Heart left ventricle (tissue), 16 donors: ENCODE measurements around the gene MPHOSPH10. TPM values are rescaled to one million over a fixed set of nuclear protein-coding genes. Genes with fewer than 3 reads are reported as not detected.
"Not testable (repeated sequence)": the region's sequence is repeated elsewhere in the genome, so short reads cannot be mapped to it uniquely, and the experiment has no call there.

ENCODE experiments used
- ATAC-seq, 4 donors: fragments of 200-7000 bp; cut with Tn5 transposase; one replicate each; pipeline ENCODE4 v1.9.1; 2020 to 2022; ENCODE audit warnings: moderate library complexity in 4 of 4, mild to moderate bottlenecking in 3 of 4, moderate number of reproducible peaks in 1 of 4
- DNase-seq, 5 donors: peaks; one replicate each; pipeline ENCODE4 v3.0.0-alpha.2; 2020
- H3K27ac ChIP-seq, 12 donors: fragments of 200-600 bp; sonication (generic) in 4 of 12; one replicate each; pipeline versions ENCODE4 v1.5.0 to v1.8.0; 2016 to 2022; ENCODE audit warnings: mild to moderate bottlenecking in 2 of 12
- H3K27me3 ChIP-seq, 9 donors: fragments of 200-600 bp; sonication (generic) in 2 of 9; one replicate each; pipeline versions ENCODE4 v1.5.1 to v1.8.0; 2016 to 2022; ENCODE audit warnings: mild to moderate bottlenecking in 3 of 9
- H3K36me3 ChIP-seq, 9 donors: fragments of 200-600 bp; sonication (generic) in 2 of 9; one replicate each; pipeline versions ENCODE4 v1.5.0 to v1.8.0; 2018 to 2022; ENCODE audit warnings: mild to moderate bottlenecking in 2 of 9
- H3K4me1 ChIP-seq, 12 donors: fragments of 200-600 bp; sonication (generic) in 4 of 12; one replicate each; pipeline versions ENCODE4 v1.5.0 to v1.8.0; 2016 to 2022; ENCODE audit warnings: mild to moderate bottlenecking in 3 of 12
- H3K4me3 ChIP-seq, 12 donors: fragments of 200-600 bp; sonication (generic) in 4 of 12; one replicate each; pipeline versions ENCODE4 v1.5.0 to v1.8.0; 2017 to 2022; ENCODE audit warnings: mild to moderate bottlenecking in 9 of 12, moderate library complexity in 4 of 12
- H3K9me3 ChIP-seq, 12 donors: fragments of 200-600 bp; sonication (generic) in 4 of 12; one replicate each; pipeline versions ENCODE4 v1.5.0 to v1.8.0; 2016 to 2022; ENCODE audit warnings: mild to moderate bottlenecking in 1 of 12
- CTCF ChIP-seq, 12 donors: fragments of 200-600 bp; sonication (generic) in 4 of 12; IDR thresholded peaks; one replicate each; pipeline versions ENCODE4 v1.5.0 to v1.8.0; 2018 to 2022; ENCODE audit warnings: antibody characterized with exemption in 12 of 12, mild to moderate bottlenecking in 5 of 12
- POLR2A ChIP-seq, 2 donors: fragments of 450-650 bp; IDR thresholded peaks; one replicate each; pipeline ENCODE4 v1.6.1; 2017; ENCODE audit warnings: antibody characterized with exemption in 2 of 2, mild to moderate bottlenecking in 2 of 2, moderate library complexity in 2 of 2
- WGBS, 4 donors: extraction: QIAGEN DNeasy Blood & Tissue Kit in 2 of 4; methylation state at CpG; one replicate each; pipeline versions ENCODE4 v1.1.5 to v1.1.7; 2013 to 2018; 5-methylcytosine and 5-hydroxymethylcytosine counted together
- intact Hi-C, 10 donors: fragments of 100-400 bp; cut with DNase I; formaldehyde crosslinking; loops; one replicate each; pipeline versions ENCODE4 v1.11.1 to v1.14.2; 2022
- polyA plus RNA-seq, 2 donors: library from polyadenylated mRNA; stranded (reverse); fragments of 200-250 nt; gene quantifications; one replicate each; pipeline ENCODE4 v1.2.3, GENCODE V29; 2013
- total RNA-seq, 9 donors: library from RNA; depleted of rRNA in 2 of 9; stranded (reverse); fragments of >200 nt in 2 of 9; fragmentation: NEBNext Ultra II Directional in 3 of 9; extraction: Animal tissue kit (Norgen Biotek cat#: 25700) in 3 of 9; gene quantifications; one replicate each; pipeline versions ENCODE4 v1.1.0 to v1.2.4, GENCODE V29; 2016 to 2023
- donor health status: ischemic (EF 13 %, LVEDD 7.1; RV severe dilation, severe dysfunction).
- donor health status: healthy with polysubstance abuse.
- donor health status: DM: no; HTN: yes; CAD: no.
- donor health status: DM: no; HTN: no; CAD: no.
- donor health status: ischemic (EF 25% LVEDD 6.9; RV normal size, moderate dysfunction).
- donor health status: ischemic (EF 25% LVEDD 5.7; RV mildly dilated, moderate dysfunction).
- donor health status: healthy.
- donor health status: DM: yes; HTN: yes; CAD: no.
- donor health status: ischemic (EF 35%, LVEDD 5.7; RV mildly dilated, moderate dysfunction).
- donor health status: nonischemic (EF 11% LVEDD 7.7; RV severe dilation, severe dysfunction).
- donor health status: DM: yes; HTN: yes; CAD: no.
- donor health status: PGD.
- donor health status: ischemic (EF 29% LVEDD 5.4; RV normal size, mild dysfunction).
- donor health status: nonischemic (EF 23%, LVEDD 6.1; RV moderate dilation, normal function).

The MPHOSPH10 gene
- total and polyA plus RNA-seq, 11 donors = 12.3 to 35.6 (median 23.4) TPM

DNA sequence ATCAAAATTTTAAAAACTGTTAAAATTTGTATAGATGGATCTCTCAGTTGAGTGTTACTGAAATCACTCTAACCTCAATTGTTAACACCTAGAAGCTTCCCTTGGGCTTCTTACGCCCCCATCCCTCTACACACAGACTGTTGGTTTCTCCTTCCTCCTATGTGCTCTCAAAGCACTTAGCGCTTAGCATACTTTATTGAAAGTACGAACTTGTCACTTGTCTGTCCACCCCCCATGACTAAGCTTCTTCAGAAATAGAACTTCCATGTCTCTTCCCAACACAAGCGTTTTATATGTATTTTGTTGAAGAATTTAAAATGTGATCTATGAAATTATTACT is 441 bp downstream of the MPHOSPH10 start:
- Histone ChIP-seq H3K9me3 (no peaks in the 10 kb centered on the region), H3K27ac (peak overlapping the region; percentile 86 to 99 (median 94)), H3K27me3 (no peaks in the 10 kb centered on the region), H3K4me3 (peak overlapping the region; percentile 77 to 98 (median 88)), H3K36me3 (peaks cover 0 to 36% (median 30%) of the 10 kb centered on the region in 9 donors), H3K4me1 (peaks cover 0 to 45% (median 26%) of the 10 kb centered on the region in 12 donors)
- DNase-seq = no peak
- 0 to 1% (median 1%) methylated on average over 4 of the region's 4 CpGs for WGBS, 4 donors
- TF ChIP-seq POLR2A (IDR thresholded peaks at IDR 0.05) (no peak), CTCF (IDR thresholded peaks at IDR 0.05) (no peak)
- peak in 1 of 4 donors; percentile 8 for ATAC-seq
- intact Hi-C loops = loop anchor here in 1 of 10 donors (1.0 kb wide), 1 partner anchor 63 kb away; the partner anchor contains the start of gene NAGK

DNA sequence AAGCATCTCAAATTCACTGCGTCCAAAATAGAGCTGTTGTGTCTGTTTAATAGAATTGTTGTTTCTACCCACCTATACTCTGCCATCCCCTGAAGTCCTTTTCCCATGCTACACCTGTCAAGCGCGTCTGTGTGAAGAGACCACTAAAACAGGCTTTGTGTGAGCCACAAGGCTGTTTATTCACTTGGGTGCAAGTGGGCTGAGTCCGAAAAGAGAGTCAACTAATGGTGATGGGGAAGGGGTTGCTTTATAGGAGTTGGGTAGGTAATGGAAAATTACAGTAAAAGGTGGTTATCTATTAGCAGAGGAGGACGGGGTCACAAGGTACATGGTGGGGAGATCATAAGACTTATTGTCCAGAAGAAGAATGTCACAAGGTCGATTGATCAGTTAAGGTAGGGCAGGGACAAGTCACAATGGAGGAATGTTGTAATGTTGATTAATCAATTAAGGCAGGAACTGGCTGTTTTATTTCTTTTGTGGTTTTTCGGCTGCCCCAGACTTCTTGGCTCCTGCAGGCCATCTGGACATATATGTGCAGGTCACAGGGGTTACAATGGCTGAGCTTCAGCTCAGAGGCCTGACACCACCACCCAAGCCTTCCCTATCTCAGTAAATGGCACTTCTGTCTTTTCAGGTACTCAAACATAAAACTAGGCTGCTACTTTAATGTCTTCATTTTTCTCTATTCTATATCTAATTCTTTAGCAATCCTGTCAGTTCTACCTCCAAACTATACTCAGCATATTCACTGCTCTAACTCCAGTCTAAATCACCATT is 1.1 kb downstream of the MPHOSPH10 start:
- ATAC-seq, H3K9me3 ChIP-seq, intact Hi-C loops, DNase-seq, H3K27me3 ChIP-seq: not testable (repeated sequence)
- Histone ChIP-seq H3K4me1 (peaks cover 0 to 43% (median 25%) of the 10 kb centered on the region in 12 donors), H3K36me3 (peaks cover 0 to 43% (median 37%) of the 10 kb centered on the region in 9 donors), H3K27ac (peak overlapping the region in 6 of 12 donors; percentile 91 to 99 (median 94)), H3K4me3 (peak overlapping the region in 11 of 12 donors; percentile 78 to 98 (median 91))
- WGBS, 4 donors = 49 to 59% (median 55%) methylated on average over 7 of the region's 7 CpGs

GRCh38 chr2:71133603-71134002 is 3.2 kb downstream of the MPHOSPH10 start:
- TF ChIP-seq CTCF (IDR thresholded peaks at IDR 0.05) (no peak), POLR2A (IDR thresholded peaks at IDR 0.05) (no peak)
- peaks cover 0 to 25% (median 18%) of the 10 kb centered on the region in 12 donors for H3K4me1 ChIP-seq
- H3K4me3 ChIP-seq = no peak overlapping the region
- no peak for ATAC-seq
- intact Hi-C loops = no loop called here
- H3K27ac ChIP-seq = no peak overlapping the region
- DNase-seq = no peak
- peaks cover 0 to 58% (median 55%) of the 10 kb centered on the region in 9 donors for H3K36me3 ChIP-seq
- H3K27me3 ChIP-seq = no peaks in the 10 kb centered on the region
- no peaks in the 10 kb centered on the region for H3K9me3 ChIP-seq

- H3K9me3 ChIP-seq = no peaks in the 10 kb centered on the region
- WGBS, 4 donors = 77 to 95% (median 88%) methylated on average over 3 of the region's 3 CpGs
- no peak overlapping the region for H3K27ac ChIP-seq
- H3K4me1 ChIP-seq = peaks cover 0 to 18% (median 12%) of the 10 kb centered on the region in 12 donors
- intact Hi-C loops = no loop called here
- DNase-seq = no peak
- H3K4me3 ChIP-seq = no peak overlapping the region
- TF ChIP-seq CTCF (IDR thresholded peaks at IDR 0.05) (no peak), POLR2A (IDR thresholded peaks at IDR 0.05) (no peak)
- no peak for ATAC-seq
- no peaks in the 10 kb centered on the region for H3K27me3 ChIP-seq
- peaks cover 0 to 84% (median 80%) of the 10 kb centered on the region in 9 donors for H3K36me3 ChIP-seq
Measured at GRCh38 chr2:71136174-71136573, 5.7 kb downstream of the MPHOSPH10 start.
